HepG2 (cell line): ENCODE data around the gene COA7. TPM values are rescaled to one million over a fixed set of nuclear protein-coding genes. Genes with fewer than 3 reads are reported as not detected.

Experiments
- BHLHE40 ChIP-seq: IDR thresholded peaks from 2 replicates; pipeline ENCODE4 v1.6.1; 2011; ENCODE audit warnings: low read length, improper control_type of control experiment
- CAMTA2 ChIP-seq: sonication (generic); formaldehyde crosslinking; IDR thresholded peaks from 2 replicates; pipeline ENCODE4 v1.4.0; 2020; ENCODE audit warnings: mild to moderate bottlenecking, missing genetic modification reagents, borderline replicate concordance
- DMAP1 ChIP-seq: IDR thresholded peaks from 2 replicates; pipeline ENCODE4 v1.6.1; 2016
- FOSL2 ChIP-seq: sonication (generic); formaldehyde crosslinking; IDR thresholded peaks from 2 replicates; pipeline ENCODE4 v1.4.0; 2020; ENCODE audit warnings: missing genetic modification reagents
- HMG20A ChIP-seq: IDR thresholded peaks from 2 replicates; pipeline ENCODE4 v1.6.1; 2016; ENCODE audit warnings: borderline replicate concordance
- HMG20B ChIP-seq: conservative IDR thresholded peaks from 2 replicates; pipeline ENCODE4 v1.6.1; 2016; ENCODE audit warnings: missing genetic modification reagents, missing compliant biosample characterization
- HNF4A ChIP-seq: sonication (generic); formaldehyde crosslinking; IDR thresholded peaks from 2 replicates; pipeline ENCODE4 v1.4.0; 2020; ENCODE audit warnings: missing genetic modification reagents
- PHF21A ChIP-seq: sonication (generic); formaldehyde crosslinking; IDR thresholded peaks from 2 replicates; pipeline ENCODE4 v1.5.0; 2020; ENCODE audit warnings: mild to moderate bottlenecking, missing genetic modification reagents
- RXRB ChIP-seq: IDR thresholded peaks from 2 replicates; pipeline ENCODE4 v1.6.1; 2016; ENCODE audit warnings: borderline replicate concordance, missing genetic modification reagents, missing compliant biosample characterization
- SNAI1 ChIP-seq: sonication (generic); formaldehyde crosslinking; IDR thresholded peaks from 2 replicates; pipeline ENCODE4 v1.5.0; 2020; ENCODE audit warnings: mild to moderate bottlenecking, missing genetic modification reagents, borderline replicate concordance
- TFE3 ChIP-seq: IDR thresholded peaks from 2 replicates; pipeline ENCODE4 v1.6.1; 2016
- TRIM22 ChIP-seq: fragments of 450-650 bp; IDR thresholded peaks from 2 replicates; pipeline ENCODE4 v1.6.1; 2017
- ZBTB20 ChIP-seq: sonication (generic); formaldehyde crosslinking; IDR thresholded peaks from 2 replicates; pipeline ENCODE4 v1.8.1; 2023; ENCODE audit warnings: missing genetic modification reagents, low read depth, mild to moderate bottlenecking, borderline replicate concordance
- ZEB1 ChIP-seq: IDR thresholded peaks from 2 replicates; pipeline ENCODE4 v1.6.1; 2012; ENCODE audit warnings: mild to moderate bottlenecking, low read depth, inconsistent platforms; ENCODE audit not compliant: insufficient replicate concordance
- ZFP41 ChIP-seq: sonication (generic); formaldehyde crosslinking; IDR thresholded peaks from 2 replicates; pipeline ENCODE4 v1.4.0; 2020; ENCODE audit warnings: mild to moderate bottlenecking, missing genetic modification reagents, borderline replicate concordance
- ZHX2 ChIP-seq, 2 experiments: sonication (generic) in 1 of 2; formaldehyde crosslinking in 1 of 2; IDR thresholded peaks; 2 replicates each; pipeline versions ENCODE4 v1.6.1 to v1.9.0; 2014 to 2022; ENCODE audit warnings: antibody characterized with exemption in 1 of 2, borderline replicate concordance in 1 of 2, inconsistent platforms in 1 of 2, low read depth in 1 of 2, missing genetic modification reagents in 1 of 2
- ZNF276 ChIP-seq: sonication (generic); formaldehyde crosslinking; IDR thresholded peaks from 2 replicates; pipeline ENCODE4 v1.4.0; 2020; ENCODE audit warnings: mild to moderate bottlenecking, low read depth, missing genetic modification reagents
- ZNF3 ChIP-seq: IDR thresholded peaks from 2 replicates; pipeline ENCODE4 v1.7.0; 2017; ENCODE audit warnings: inconsistent platforms
- ZNF484 ChIP-seq: sonication (generic); formaldehyde crosslinking; IDR thresholded peaks from 2 replicates; pipeline ENCODE4 v1.5.1; 2020; ENCODE audit warnings: mild to moderate bottlenecking, low read depth, missing genetic modification reagents, borderline replicate concordance
- ZNF546 ChIP-seq: sonication (generic); formaldehyde crosslinking; conservative IDR thresholded peaks from 2 replicates; pipeline ENCODE4 v1.8.1; 2023; ENCODE audit warnings: mild to moderate bottlenecking, missing genetic modification reagents
- ZNF672 ChIP-seq: sonication (generic); formaldehyde crosslinking; IDR thresholded peaks from 2 replicates; pipeline ENCODE4 v1.8.1; 2022; ENCODE audit warnings: missing genetic modification reagents
- polyA plus RNA-seq, 8 experiments: library from polyadenylated mRNA; depleted of rRNA in 3 of 8; stranded (reverse) in 7 of 8; unstranded in 1 of 8; fragments of >200 nt; fragmentation: Illumina TruSeq in 4 of 8; extraction: Trizol in 4 of 8; gene quantifications; 2 replicates each; pipeline versions ENCODE4 v1.2.1 to v1.2.3, GENCODE V29; 2011 to 2016; ENCODE audit warnings: low read depth in 4 of 8, missing spikeins in 1 of 8, mixed read lengths in 1 of 8; ENCODE audit not compliant: insufficient read depth in 1 of 8
- total RNA-seq, 5 experiments: library from RNA; depleted of rRNA; stranded (reverse); fragments of >200 nt; fragmentation: Illumina TruSeq; extraction: Trizol; gene quantifications; 2 replicates each; pipeline ENCODE4 v1.2.3, GENCODE V29; 2016; ENCODE audit warnings: low read depth in 1 of 5

Gene COA7
- total and polyA plus RNA-seq, 2 of the 13 experiments (the other 11 are each of a cell fraction or from before 2014, with no cell fraction given) = 12.3 to 30.4 TPM

GRCh38 chr1:52651904-52652303 lies 46.2 kb downstream of the COA7 start (continued):
- TF ChIP-seq ZHX2 (IDR thresholded peaks at IDR 0.05; ENCODE audit: low read depth) (no peak), ZHX2 (CRISPR knock-in tag; IDR thresholded peaks at IDR 0.05; ENCODE audit: borderline replicate concordance) (no peak), CAMTA2 (CRISPR knock-in tag) (no peak), HNF4A (CRISPR knock-in tag) (peak; percentile 98), RXRB (peak; percentile 82), HMG20A (CRISPR knock-in tag) (peak; percentile 52; the same call in 1 of the 2 replicates), ZNF276 (CRISPR knock-in tag) (no peak), ZNF672 (no peak), PHF21A (CRISPR knock-in tag) (peak; percentile 73), ZNF484 (CRISPR knock-in tag) (no peak), ZEB1 (no peak), TRIM22 (no peak), ZFP41 (CRISPR knock-in tag) (no peak), DMAP1 (CRISPR knock-in tag) (0 out of 2 replicates have a peak, but pooled peaks have one; percentile 31), BHLHE40 (peak; percentile 94), ZNF3 (CRISPR knock-in tag) (no peak), TFE3 (peak; percentile 99), ZBTB20 (CRISPR knock-in tag) (peak; percentile 49; the same call in 1 of the 2 replicates), ZNF546 (no peak), HMG20B (0 out of 2 replicates have a peak, but pooled peaks have one; percentile 17), FOSL2 (peak; percentile 63), SNAI1 (CRISPR knock-in tag) (no peak)
